ENCODE results near the gene FCN1. TPM values are rescaled to one million over a fixed set of nuclear protein-coding genes. Genes with fewer than 3 reads are reported as not detected.
"Not testable (repeated sequence)": the region's sequence is repeated elsewhere in the genome, so short reads cannot be mapped to it uniquely, and the experiment has no call there.

FCN1 gene
- total and polyA plus RNA-seq, 9 of the 15 experiments (the other 6 are each of a cell fraction or from before 2014, with no cell fraction given) = not detected

GRCh38 chr9:134957165-134957944, 39.6 kb upstream of the FCN1 start (continued):
- TF ChIP-seq MGA (IDR thresholded peaks at IDR 0.05) = no peak

- H3K79me2 ChIP-seq (ENCODE audit: control insufficient read depth, insufficient read depth, low read length); H3K36me3 ChIP-seq (ENCODE audit: control insufficient read depth, insufficient read depth, low read length); POLR2A ChIA-PET; ATAC-seq; H3K4me2 ChIP-seq (ENCODE audit: insufficient read depth, low read length); H4K20me1 ChIP-seq (replicated peaks; ENCODE audit: control insufficient read depth, insufficient read depth, low read length); CTCF ChIA-PET (ENCODE audit: low intra/inter-chr PET ratio); DNase-seq (ENCODE audit: extremely low read depth in 1 of 4, low spot score in 3 of 4); H3K9me1 ChIP-seq (ENCODE audit: control insufficient read depth, insufficient read depth, low read length); in situ Hi-C loops (cut with MboI); H3K9ac ChIP-seq (ENCODE audit: insufficient read depth in 1 of 2, low read depth in 2 of 2, low read length in 2 of 2); H3K4me3 ChIP-seq; H3K9me3 ChIP-seq (replicated peaks; ENCODE audit: control insufficient read depth, insufficient read depth, low read depth, low read length); intact Hi-C loops (cut with micrococcal nuclease); H3K27ac ChIP-seq (ENCODE audit: extremely low read depth, low read depth, low read length); BruUV-seq (replicated peaks); H2AFZ ChIP-seq (ENCODE audit: low read depth, low read length); H3K4me1 ChIP-seq (replicated peaks in 1 of 2; ENCODE audit: control insufficient read depth in 2 of 2, insufficient read depth in 2 of 2, low read length in 2 of 2): not testable (repeated sequence)
- WGBS (ENCODE audit: insufficient coverage, low coverage, missing lambda C conversion rate) = 0% methylated on average over 5 of the region's 6 CpGs
- peaks cover 0 to 17% of the 10 kb centered on the region in 2 experiments; a peak in 2 of 5 replicates for H3K27me3 ChIP-seq (ENCODE audit: control insufficient read depth in 2 of 2, insufficient read depth in 2 of 2, low read length in 2 of 2)
- FAIRE-seq = peak; percentile 78
Observed at GRCh38 chr9:134956387-134956786, 38.7 kb upstream of the FCN1 start.
